Calu3 (cell line): ENCODE results near the gene AMFR. TPM values are rescaled to one million over a fixed set of nuclear protein-coding genes. Genes with fewer than 3 reads are reported as not detected.
A peak's percentile ranks its signal among the peaks of the same experiment; 100 is the strongest.

Source experiments
- BruUV-seq: library from RNA; stranded (reverse); fragments of 400-500 nt; replicated peaks from 2 replicates; lab custom pipeline; 2021; lab: Mats Ljungman, UMichigan
- CTCF ChIA-PET: fragments of 300-600 bp; sonication (Branson Sonifier 250); formaldehyde crosslinking; loops from one replicate; lab custom pipeline; 2022; ENCODE audit warnings: antibody characterized with exemption; lab: Charles Lee
- DNase-seq: peaks from one replicate; pipeline ENCODE4 v3.0.0; 2022
- H3K27ac Mint-ChIP-seq: one replicate; pipeline ENCODE4 v1.8.0; 2022; ENCODE audit warnings: mixed read lengths; ENCODE audit not compliant: unreplicated experiment
- H3K27me3 Mint-ChIP-seq: one replicate; pipeline ENCODE4 v1.8.0; 2022; ENCODE audit warnings: mixed read lengths; ENCODE audit not compliant: unreplicated experiment
- H3K36me3 Mint-ChIP-seq: one replicate; pipeline ENCODE4 v1.8.0; 2022; ENCODE audit warnings: mild to moderate bottlenecking, moderate library complexity, mixed read lengths; ENCODE audit not compliant: insufficient read depth, unreplicated experiment
- H3K4me1 Mint-ChIP-seq: one replicate; pipeline ENCODE4 v1.8.0; 2022; ENCODE audit warnings: mild to moderate bottlenecking, low read depth, mixed read lengths; ENCODE audit not compliant: unreplicated experiment
- H3K4me3 Mint-ChIP-seq: one replicate; pipeline ENCODE4 v1.8.0; 2022; ENCODE audit warnings: mild to moderate bottlenecking, low read depth, moderate library complexity, mixed read lengths; ENCODE audit not compliant: unreplicated experiment
- H3K9me3 Mint-ChIP-seq: one replicate; pipeline ENCODE4 v1.8.0; 2022; ENCODE audit warnings: low read depth, mixed read lengths; ENCODE audit not compliant: unreplicated experiment
- intact Hi-C: fragments of 100-400 bp; cut with micrococcal nuclease; formaldehyde crosslinking; loops from one replicate; pipeline ENCODE4 v1.10.0; 2022; ENCODE audit not compliant: unreplicated experiment
- total RNA-seq: library from RNA; stranded (reverse); gene quantifications from 2 replicates; pipeline ENCODE4 v1.2.3, GENCODE V29; 2022
- TF ChIP-seq, protein P1 (sequence below): fragments of 200-600 bp; IDR thresholded peaks from one replicate; pipeline ENCODE4 v1.8.0; 2022; ENCODE audit warnings: antibody characterized with exemption; ENCODE audit not compliant: unreplicated experiment

Gene AMFR
- total RNA-seq, 1 experiment from 2014 or later: 116 TPM

DNA sequence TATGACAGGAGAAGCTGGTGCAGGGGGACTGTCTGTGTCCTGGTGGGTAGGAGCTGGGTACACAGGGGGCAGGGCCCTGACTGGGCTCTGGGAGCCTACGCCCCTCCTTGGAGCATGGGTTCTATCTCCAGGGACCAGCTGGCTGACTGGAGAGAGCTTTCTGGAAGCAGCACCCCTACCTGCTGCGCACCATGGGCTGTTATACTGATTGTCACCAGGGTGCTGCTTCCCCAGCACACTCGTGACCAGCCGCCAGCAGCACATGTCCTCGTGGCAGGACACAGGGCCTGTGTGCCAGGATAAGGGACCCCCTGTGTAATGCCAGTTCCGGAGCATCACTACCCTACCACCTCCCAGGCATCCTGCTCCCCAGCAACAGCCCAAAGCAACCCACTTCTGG lies 106.0 kb downstream of the AMFR start:
- intact Hi-C loops: loop anchor here (5.0 to 10.0 kb wide), 2 partner anchors 72 to 185 kb away; no protein-coding TSS in a partner anchor
- CTCF ChIA-PET: interaction anchor here (0.9 to 1.8 kb wide), 5 partner anchors 9 to 376 kb away, joined by 3 to 9 read pairs (median 5); no protein-coding TSS in a partner anchor
- Mint-ChIP-seq H3K36me3 (no peaks in the 10 kb centered on the region), H3K27ac (no peak overlapping the region), H3K27me3 (peaks cover 68% of the 10 kb centered on the region), H3K4me3 (no peak overlapping the region), H3K4me1 (no peaks in the 10 kb centered on the region), H3K9me3 (no peaks in the 10 kb centered on the region)
- no TSS peak for BruUV-seq
- DNase-seq: no peak
- TF ChIP-seq, protein P1, sequence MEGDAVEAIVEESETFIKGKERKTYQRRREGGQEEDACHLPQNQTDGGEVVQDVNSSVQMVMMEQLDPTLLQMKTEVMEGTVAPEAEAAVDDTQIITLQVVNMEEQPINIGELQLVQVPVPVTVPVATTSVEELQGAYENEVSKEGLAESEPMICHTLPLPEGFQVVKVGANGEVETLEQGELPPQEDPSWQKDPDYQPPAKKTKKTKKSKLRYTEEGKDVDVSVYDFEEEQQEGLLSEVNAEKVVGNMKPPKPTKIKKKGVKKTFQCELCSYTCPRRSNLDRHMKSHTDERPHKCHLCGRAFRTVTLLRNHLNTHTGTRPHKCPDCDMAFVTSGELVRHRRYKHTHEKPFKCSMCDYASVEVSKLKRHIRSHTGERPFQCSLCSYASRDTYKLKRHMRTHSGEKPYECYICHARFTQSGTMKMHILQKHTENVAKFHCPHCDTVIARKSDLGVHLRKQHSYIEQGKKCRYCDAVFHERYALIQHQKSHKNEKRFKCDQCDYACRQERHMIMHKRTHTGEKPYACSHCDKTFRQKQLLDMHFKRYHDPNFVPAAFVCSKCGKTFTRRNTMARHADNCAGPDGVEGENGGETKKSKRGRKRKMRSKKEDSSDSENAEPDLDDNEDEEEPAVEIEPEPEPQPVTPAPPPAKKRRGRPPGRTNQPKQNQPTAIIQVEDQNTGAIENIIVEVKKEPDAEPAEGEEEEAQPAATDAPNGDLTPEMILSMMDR: no peak

DNA sequence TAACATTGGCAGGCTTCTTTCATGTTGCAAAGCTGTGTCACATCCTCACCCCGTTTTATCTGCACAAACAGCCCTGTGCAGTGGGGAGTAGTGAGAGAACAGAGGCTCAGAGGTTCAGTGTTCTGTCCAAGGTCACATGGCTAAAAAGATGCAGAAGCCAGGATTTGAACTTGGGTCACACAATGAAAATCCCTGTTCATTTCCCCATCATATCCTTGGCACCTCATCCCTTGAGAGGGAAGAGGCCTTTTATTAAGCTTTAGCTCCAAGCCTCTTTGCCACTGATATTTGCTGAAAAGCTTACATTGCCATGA lies 106.6 kb downstream of the AMFR start:
- CTCF ChIA-PET: interaction anchor here (0.9 to 1.8 kb wide), 6 partner anchors 10 to 854 kb away, joined by 3 to 9 read pairs (median 4); no protein-coding TSS in a partner anchor
- peaks cover 71% of the 10 kb centered on the region for H3K27me3 Mint-ChIP-seq
- H3K4me1 Mint-ChIP-seq: no peaks in the 10 kb centered on the region
- intact Hi-C loops: loop anchor here (1.0 to 10.0 kb wide), 5 partner anchors 71 to 606 kb away; no protein-coding TSS in a partner anchor
- H3K36me3 Mint-ChIP-seq: no peaks in the 10 kb centered on the region
- no peak overlapping the region for H3K4me3 Mint-ChIP-seq
- no peak overlapping the region for H3K27ac Mint-ChIP-seq
- no peaks in the 10 kb centered on the region for H3K9me3 Mint-ChIP-seq
- TF ChIP-seq, protein P1: no peak
- DNase-seq: no peak
- BruUV-seq: no TSS peak

DNA sequence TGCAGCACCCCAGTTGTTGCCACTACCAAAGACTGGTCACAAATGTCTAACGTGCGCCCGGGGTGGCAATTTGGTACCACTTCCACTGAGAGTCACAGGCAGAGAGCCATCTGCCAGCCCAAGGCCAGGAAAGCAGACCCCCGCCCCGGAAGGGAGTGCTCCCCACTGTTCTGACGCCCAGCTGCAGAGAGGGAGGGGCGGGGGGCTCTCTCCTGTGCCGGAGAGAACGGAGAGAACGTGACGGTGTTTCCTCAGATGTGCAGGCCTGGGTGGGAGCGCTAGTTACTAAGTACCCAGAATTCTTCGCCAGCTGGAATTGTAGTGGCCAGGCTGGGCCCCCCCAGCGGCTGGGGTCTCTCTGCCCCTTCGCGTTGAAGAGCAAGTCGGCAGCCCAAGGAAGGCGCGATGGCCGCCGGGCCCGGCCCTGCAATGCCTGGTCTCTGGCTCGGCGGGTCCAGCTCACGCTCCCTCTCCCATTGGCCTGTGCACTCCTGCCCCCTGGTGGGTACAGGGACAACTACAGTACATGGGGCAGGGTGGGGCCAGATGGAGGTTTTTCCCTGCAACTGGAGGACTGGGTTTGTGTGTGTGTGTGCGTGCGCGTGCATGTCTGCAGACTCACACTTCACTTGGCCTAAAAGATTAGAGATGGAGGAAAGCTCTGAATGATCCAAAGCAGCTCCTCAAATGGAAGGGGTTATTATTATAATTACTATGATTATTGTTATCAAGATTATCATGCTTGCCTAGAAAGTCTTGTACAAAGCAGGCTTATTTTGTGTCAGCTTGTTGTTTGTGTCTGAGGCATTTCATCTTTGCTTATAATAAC lies 107.1 kb downstream of the AMFR start:
- Mint-ChIP-seq H3K36me3 (no peaks in the 10 kb centered on the region), H3K9me3 (no peaks in the 10 kb centered on the region), H3K4me1 (no peaks in the 10 kb centered on the region), H3K27me3 (peaks cover 71% of the 10 kb centered on the region), H3K4me3 (peak overlapping the region; percentile 36), H3K27ac (no peak overlapping the region)
- TF ChIP-seq, protein P1: peak; percentile 98
- CTCF ChIA-PET: interaction anchor here (0.6 to 1.8 kb wide), 8 partner anchors 10 to 853 kb away, joined by 3 to 9 read pairs (median 4); no protein-coding TSS in a partner anchor
- peak; percentile 90 for DNase-seq
- intact Hi-C loops: loop anchor here (1.0 to 10.0 kb wide), 5 partner anchors 71 to 606 kb away; no protein-coding TSS in a partner anchor
- no TSS peak for BruUV-seq

DNA sequence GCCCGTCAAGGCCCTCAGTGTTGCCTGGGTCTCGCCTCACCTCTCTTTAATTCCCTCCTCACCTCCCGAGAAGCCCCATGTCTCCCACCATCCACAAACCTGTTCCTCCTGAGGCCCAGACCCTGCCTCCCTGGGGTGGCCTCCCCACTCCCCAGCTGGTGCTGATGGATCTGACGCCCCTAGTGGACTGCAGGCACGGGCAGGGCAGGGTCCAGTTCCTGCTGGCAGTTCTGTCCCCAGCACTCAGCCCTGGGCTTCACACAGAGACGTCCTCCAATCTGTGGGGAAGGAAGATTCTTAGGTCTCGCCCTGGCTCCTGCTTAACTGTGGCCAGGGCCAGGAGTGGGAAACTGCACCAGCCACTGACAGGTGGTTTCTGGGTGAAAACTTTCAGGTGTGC lies 108.8 kb downstream of the AMFR start:
- DNase-seq: no peak
- Mint-ChIP-seq H3K9me3 (no peaks in the 10 kb centered on the region), H3K27ac (no peak overlapping the region), H3K36me3 (no peaks in the 10 kb centered on the region), H3K4me3 (no peak overlapping the region), H3K27me3 (peaks cover 63% of the 10 kb centered on the region), H3K4me1 (no peaks in the 10 kb centered on the region)
- TF ChIP-seq, protein P1: no peak
- intact Hi-C loops: loop anchor here (5.0 to 10.0 kb wide), 2 partner anchors 69 to 182 kb away; no protein-coding TSS in a partner anchor
- BruUV-seq: no TSS peak
- CTCF ChIA-PET: no interaction called here
